LNCaP clone FGC (cell line): Measurements from ENCODE around the gene CNTN4.
A peak's percentile ranks its signal among the peaks of the same experiment; 100 is the strongest.

ENCODE experiments used
- DNase-seq: peaks from one replicate; pipeline ENCODE4 v3.0.0-alpha.2; 2011; ENCODE audit warnings: low read depth
- H3K4me3 ChIP-seq: 2 replicates; pipeline ENCODE4 v1.5.1; 2011; ENCODE audit warnings: mild to moderate bottlenecking, low read depth, low read length, control low read depth
- CTCF ChIP-seq: IDR thresholded peaks from 2 replicates; pipeline ENCODE4 v1.5.1; 2012; ENCODE audit warnings: mild to moderate bottlenecking; ENCODE audit not compliant: control insufficient read depth, insufficient read depth; ENCODE audit errors: extremely low read depth

CNTN4 gene

GRCh38 chr3:2148561-2149340 is 50.1 kb downstream of the CNTN4 start:
- H3K4me3 ChIP-seq, result no peak overlapping the region
- DNase-seq, result no peak
- no peak for TF ChIP-seq CTCF

GRCh38 chr3:2153053-2153452 is 54.4 kb downstream of the CNTN4 start:
- no peak overlapping the region for H3K4me3 ChIP-seq
- no peak for TF ChIP-seq CTCF
- no peak for DNase-seq

- no peak for DNase-seq
- no peak overlapping the region for H3K4me3 ChIP-seq
- TF ChIP-seq CTCF, result no peak
These were observed 54.9 kb downstream of the CNTN4 start for GRCh38 chr3:2153547-2153946.

- DNase-seq, result no peak
- no peak for TF ChIP-seq CTCF
- H3K4me3 ChIP-seq, result no peak overlapping the region
These were observed 56.0 kb downstream of the CNTN4 start for GRCh38 chr3:2154621-2155020.

- DNase-seq, result no peak
These were observed 57.7 kb downstream of the CNTN4 start for GRCh38 chr3:2156244-2156847.

GRCh38 chr3:2158828-2159227 is 60.2 kb downstream of the CNTN4 start:
- TF ChIP-seq CTCF, result no peak
- H3K4me3 ChIP-seq, result no peak overlapping the region

More at GRCh38 chr3:2156244-2156847, 57.7 kb downstream of the CNTN4 start:
- no peak overlapping the region for H3K4me3 ChIP-seq
- peak; percentile 97 for TF ChIP-seq CTCF

More at GRCh38 chr3:2158828-2159227, 60.2 kb downstream of the CNTN4 start:
- DNase-seq, result no peak
